Measurements from ENCODE around the gene SDHB.

DNA sequence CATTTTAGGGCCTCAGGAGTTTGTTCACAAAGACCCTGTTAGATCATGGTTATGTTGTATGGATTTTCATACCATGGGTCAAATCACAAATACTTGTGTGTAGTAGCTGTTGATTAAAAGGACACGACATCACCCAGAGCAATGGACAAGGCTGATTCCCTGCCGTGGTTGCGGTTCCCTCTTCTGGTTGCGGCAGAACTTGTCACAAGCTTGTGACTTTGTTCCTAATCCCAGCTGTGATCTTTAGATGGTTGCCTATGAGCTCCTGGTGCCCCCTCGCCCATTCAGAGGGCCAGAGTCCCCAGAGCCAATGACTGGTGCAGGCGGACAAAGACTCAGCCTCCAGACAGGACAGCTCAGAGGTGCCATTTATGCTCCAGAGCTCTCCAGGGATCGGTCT, 11.8 kb upstream of the SDHB start:
- TF ChIP-seq, protein P1, sequence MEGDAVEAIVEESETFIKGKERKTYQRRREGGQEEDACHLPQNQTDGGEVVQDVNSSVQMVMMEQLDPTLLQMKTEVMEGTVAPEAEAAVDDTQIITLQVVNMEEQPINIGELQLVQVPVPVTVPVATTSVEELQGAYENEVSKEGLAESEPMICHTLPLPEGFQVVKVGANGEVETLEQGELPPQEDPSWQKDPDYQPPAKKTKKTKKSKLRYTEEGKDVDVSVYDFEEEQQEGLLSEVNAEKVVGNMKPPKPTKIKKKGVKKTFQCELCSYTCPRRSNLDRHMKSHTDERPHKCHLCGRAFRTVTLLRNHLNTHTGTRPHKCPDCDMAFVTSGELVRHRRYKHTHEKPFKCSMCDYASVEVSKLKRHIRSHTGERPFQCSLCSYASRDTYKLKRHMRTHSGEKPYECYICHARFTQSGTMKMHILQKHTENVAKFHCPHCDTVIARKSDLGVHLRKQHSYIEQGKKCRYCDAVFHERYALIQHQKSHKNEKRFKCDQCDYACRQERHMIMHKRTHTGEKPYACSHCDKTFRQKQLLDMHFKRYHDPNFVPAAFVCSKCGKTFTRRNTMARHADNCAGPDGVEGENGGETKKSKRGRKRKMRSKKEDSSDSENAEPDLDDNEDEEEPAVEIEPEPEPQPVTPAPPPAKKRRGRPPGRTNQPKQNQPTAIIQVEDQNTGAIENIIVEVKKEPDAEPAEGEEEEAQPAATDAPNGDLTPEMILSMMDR (IDR thresholded peaks at IDR 0.05): no peak
- TF ChIP-seq POLR2A (IDR thresholded peaks at IDR 0.05): no peak

All from tibial nerve (tissue), 3 donors.